Tibial nerve (tissue), 3 donors: Measurements from ENCODE around the gene EXOC4.

ENCODE experiments used
- POLR2A ChIP-seq, 2 donors: fragments of 450-650 bp; IDR thresholded peaks; one replicate each; pipeline ENCODE4 v1.6.1; 2017; ENCODE audit warnings: antibody characterized with exemption in 2 of 2, mild to moderate bottlenecking in 2 of 2, moderate library complexity in 2 of 2
- TF ChIP-seq, protein P1 (sequence below), 5 experiments: fragments of 200-600 bp in 3 of 5; fragments of 450-650 bp in 2 of 5; sonication (generic) in 3 of 5; IDR thresholded peaks; one replicate each; pipeline ENCODE4 v1.5.1; 2016 to 2019; ENCODE audit warnings: antibody characterized with exemption in 5 of 5, mild to moderate bottlenecking in 3 of 5, moderate library complexity in 2 of 5

DNA sequence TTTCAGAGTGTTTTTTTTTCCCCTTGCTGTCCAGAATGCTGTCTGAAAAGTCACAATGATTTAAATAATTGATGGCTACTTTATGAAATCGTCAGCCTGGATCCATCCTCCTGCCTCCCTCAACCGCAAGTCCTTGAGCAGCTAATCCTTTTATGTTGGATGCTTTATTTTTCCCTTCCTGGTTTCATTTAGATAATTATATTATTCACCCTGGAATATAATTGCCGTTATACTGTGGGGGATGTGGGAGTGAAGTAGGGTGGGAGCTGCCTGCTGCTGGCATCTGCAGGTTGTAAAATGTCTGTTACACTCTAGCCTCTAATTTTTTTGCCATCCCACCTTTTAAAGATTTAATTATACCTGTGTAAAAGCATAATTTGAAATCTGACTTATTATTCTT lies 583.8 kb downstream of the EXOC4 start:
- TF ChIP-seq, protein P1, sequence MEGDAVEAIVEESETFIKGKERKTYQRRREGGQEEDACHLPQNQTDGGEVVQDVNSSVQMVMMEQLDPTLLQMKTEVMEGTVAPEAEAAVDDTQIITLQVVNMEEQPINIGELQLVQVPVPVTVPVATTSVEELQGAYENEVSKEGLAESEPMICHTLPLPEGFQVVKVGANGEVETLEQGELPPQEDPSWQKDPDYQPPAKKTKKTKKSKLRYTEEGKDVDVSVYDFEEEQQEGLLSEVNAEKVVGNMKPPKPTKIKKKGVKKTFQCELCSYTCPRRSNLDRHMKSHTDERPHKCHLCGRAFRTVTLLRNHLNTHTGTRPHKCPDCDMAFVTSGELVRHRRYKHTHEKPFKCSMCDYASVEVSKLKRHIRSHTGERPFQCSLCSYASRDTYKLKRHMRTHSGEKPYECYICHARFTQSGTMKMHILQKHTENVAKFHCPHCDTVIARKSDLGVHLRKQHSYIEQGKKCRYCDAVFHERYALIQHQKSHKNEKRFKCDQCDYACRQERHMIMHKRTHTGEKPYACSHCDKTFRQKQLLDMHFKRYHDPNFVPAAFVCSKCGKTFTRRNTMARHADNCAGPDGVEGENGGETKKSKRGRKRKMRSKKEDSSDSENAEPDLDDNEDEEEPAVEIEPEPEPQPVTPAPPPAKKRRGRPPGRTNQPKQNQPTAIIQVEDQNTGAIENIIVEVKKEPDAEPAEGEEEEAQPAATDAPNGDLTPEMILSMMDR (IDR thresholded peaks at IDR 0.05) = no peak
- TF ChIP-seq POLR2A (IDR thresholded peaks at IDR 0.05) = no peak
